Progenitor cell of endocrine pancreas (in vitro differentiated cells): ENCODE results near the gene CYP26C1. TPM values are rescaled to one million over a fixed set of nuclear protein-coding genes. Genes with fewer than 3 reads are reported as not detected.
A peak's percentile ranks its signal among the peaks of the same experiment; 100 is the strongest.

ENCODE experiments used
- DNase-seq: peaks from one replicate; pipeline ENCODE4 v3.0.0; 2021; ENCODE audit warnings: low spot score; ENCODE audit not compliant: unreplicated experiment
- H3K27ac Mint-ChIP-seq: 2 replicates; pipeline ENCODE4 v1.8.0; 2021; ENCODE audit warnings: mild to moderate bottlenecking, moderate library complexity, mixed read lengths
- H3K27me3 Mint-ChIP-seq: 2 replicates; pipeline ENCODE4 v1.8.0; 2021; ENCODE audit warnings: mixed read lengths
- H3K36me3 Mint-ChIP-seq: 2 replicates; pipeline ENCODE4 v1.8.0; 2022; ENCODE audit warnings: mixed read lengths; ENCODE audit not compliant: insufficient read depth
- H3K4me1 Mint-ChIP-seq: 2 replicates; pipeline ENCODE4 v1.8.0; 2021; ENCODE audit warnings: low read depth, mixed read lengths
- H3K4me3 Mint-ChIP-seq: 2 replicates; pipeline ENCODE4 v1.8.0; 2021; ENCODE audit warnings: low read depth, mild to moderate bottlenecking, moderate library complexity, mixed read lengths
- H3K9me3 Mint-ChIP-seq: 2 replicates; pipeline ENCODE4 v1.8.0; 2021; ENCODE audit warnings: low read depth, mixed read lengths
- total RNA-seq: library from RNA; stranded (reverse); gene quantifications from 2 replicates; pipeline ENCODE4 v1.2.1, GENCODE V29; 2021
- TF ChIP-seq, protein P1 (sequence below): fragments of 200-600 bp; sonication (generic); IDR thresholded peaks from one replicate; pipeline ENCODE4 v1.5.0; 2021; ENCODE audit warnings: antibody characterized with exemption, mild to moderate bottlenecking; ENCODE audit not compliant: unreplicated experiment

CYP26C1 gene
- total RNA-seq, 1 donor from 2014 or later, result 0.26 TPM

DNA sequence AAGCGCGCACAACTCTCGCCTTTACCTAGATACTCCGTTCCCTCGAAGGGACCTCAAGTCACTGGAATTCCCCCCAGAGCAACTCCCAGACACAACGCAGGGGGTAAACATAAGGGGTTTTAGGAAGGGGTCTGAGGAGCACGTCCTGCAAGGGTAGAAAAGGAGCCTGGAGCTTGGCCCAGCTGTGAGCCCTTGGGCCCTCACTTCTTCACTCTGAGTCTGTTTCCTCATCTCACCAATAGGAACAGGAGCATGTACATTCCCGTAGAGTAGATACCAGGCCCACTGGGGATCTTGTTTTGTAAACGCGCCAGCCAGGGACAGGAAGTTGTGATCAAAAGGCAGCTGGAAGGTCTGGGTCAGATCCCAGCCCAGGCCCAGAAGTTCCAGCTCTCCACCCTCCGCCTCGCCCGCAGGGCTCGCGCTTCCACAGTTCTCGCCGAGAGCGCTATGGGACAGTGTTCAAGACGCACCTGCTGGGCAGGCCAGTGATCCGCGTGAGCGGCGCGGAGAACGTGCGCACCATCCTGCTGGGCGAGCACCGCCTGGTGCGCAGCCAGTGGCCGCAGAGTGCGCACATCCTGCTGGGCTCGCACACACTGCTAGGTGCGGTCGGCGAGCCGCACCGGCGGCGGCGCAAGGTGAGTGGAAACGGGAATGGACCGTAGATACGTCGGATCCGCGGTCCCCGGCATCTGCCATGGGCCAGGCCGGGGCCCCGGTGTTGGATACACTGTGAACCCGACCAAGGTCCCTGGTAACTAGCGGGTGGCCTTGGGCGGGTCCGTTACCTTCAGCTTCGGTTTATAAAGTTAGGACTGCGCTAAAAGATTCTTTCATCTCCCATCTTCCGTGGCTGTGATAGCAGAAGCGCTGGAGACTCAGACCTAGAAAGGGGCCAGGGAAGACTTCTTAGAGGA, 1.3 kb downstream of the CYP26C1 start:
- Mint-ChIP-seq H3K4me3 (no peak overlapping the region), H3K36me3 (peaks cover 36% of the 10 kb centered on the region), H3K4me1 (peaks cover 2% of the 10 kb centered on the region), H3K27ac (no peak overlapping the region), H3K27me3 (peaks cover 67% of the 10 kb centered on the region), H3K9me3 (no peaks in the 10 kb centered on the region)
- TF ChIP-seq, protein P1, sequence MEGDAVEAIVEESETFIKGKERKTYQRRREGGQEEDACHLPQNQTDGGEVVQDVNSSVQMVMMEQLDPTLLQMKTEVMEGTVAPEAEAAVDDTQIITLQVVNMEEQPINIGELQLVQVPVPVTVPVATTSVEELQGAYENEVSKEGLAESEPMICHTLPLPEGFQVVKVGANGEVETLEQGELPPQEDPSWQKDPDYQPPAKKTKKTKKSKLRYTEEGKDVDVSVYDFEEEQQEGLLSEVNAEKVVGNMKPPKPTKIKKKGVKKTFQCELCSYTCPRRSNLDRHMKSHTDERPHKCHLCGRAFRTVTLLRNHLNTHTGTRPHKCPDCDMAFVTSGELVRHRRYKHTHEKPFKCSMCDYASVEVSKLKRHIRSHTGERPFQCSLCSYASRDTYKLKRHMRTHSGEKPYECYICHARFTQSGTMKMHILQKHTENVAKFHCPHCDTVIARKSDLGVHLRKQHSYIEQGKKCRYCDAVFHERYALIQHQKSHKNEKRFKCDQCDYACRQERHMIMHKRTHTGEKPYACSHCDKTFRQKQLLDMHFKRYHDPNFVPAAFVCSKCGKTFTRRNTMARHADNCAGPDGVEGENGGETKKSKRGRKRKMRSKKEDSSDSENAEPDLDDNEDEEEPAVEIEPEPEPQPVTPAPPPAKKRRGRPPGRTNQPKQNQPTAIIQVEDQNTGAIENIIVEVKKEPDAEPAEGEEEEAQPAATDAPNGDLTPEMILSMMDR, result no peak
- no peak for DNase-seq

DNA sequence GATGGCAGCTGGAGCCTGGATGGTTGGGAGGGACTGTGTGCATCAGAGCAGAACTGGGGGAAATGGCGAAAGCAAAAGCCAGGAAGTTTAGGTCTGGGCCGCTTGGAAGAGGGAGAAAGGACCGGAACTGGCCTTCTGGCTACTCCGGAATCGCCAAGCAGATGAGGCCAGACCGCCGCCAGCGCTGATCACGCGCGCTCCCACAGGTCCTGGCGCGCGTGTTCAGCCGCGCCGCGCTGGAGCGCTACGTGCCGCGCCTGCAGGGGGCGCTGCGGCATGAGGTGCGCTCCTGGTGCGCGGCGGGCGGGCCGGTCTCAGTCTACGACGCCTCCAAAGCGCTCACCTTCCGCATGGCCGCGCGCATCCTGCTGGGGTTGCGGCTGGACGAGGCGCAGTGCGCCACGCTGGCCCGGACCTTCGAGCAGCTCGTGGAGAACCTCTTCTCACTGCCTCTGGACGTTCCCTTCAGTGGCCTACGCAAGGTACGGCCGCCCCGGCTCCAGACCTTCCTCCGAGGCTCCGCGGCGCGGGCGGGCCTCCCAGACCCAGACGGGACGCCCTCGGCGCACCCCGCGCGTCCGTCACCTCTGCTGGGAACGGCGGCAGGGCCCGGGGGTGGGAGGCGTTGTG, 2.0 kb downstream of the CYP26C1 start:
- DNase-seq, result no peak
- Mint-ChIP-seq H3K4me1 (peaks cover 2% of the 10 kb centered on the region), H3K36me3 (peaks cover 33% of the 10 kb centered on the region), H3K4me3 (no peak overlapping the region), H3K27ac (no peak overlapping the region), H3K27me3 (peaks cover 75% of the 10 kb centered on the region), H3K9me3 (no peaks in the 10 kb centered on the region)
- TF ChIP-seq, protein P1, result peak; percentile 68

DNA sequence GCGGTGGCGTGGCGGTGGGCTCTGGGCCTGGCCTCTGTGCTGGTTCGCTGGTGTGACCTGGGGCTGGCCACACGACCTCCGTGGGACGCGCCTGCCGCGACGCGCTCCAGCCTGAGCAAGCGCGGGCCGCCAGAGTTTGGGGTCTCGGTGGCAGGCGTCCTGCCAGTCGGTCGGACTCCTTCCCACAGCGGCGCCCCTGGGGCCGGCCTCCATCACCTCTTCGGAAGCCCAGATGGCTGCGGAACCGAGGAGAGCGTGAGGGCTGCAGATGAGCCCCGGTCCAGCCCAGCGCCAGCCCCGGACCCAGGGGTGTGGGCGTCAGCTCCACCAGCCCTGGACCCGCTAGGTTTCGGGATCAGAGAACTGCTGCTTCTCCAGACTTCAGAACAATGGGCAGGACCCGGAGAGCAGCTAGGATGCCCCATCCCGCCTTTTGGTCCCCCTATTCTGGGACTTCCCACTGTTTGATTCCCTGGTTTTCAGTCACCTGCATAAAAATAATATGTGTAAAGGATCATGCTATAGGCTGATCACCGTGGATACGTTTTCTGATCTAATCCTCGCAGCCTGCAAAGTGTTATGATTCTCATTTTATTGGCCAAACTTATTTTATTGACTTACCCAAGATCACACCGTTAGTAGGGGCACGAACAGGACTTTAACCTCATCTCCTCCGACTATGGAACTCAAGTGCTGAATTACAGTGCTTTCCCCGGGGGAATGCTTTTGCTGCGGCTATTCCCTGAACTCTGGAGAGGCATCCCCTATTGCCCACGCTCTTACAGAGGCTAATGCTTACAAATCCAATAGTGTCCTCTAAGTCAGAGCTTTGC, 2.8 kb downstream of the CYP26C1 start:
- DNase-seq, result no peak
- Mint-ChIP-seq H3K4me1 (peaks cover 4% of the 10 kb centered on the region), H3K36me3 (peaks cover 29% of the 10 kb centered on the region), H3K9me3 (no peaks in the 10 kb centered on the region), H3K4me3 (no peak overlapping the region), H3K27ac (no peak overlapping the region), H3K27me3 (peaks cover 80% of the 10 kb centered on the region)
- TF ChIP-seq, protein P1, result no peak

DNA sequence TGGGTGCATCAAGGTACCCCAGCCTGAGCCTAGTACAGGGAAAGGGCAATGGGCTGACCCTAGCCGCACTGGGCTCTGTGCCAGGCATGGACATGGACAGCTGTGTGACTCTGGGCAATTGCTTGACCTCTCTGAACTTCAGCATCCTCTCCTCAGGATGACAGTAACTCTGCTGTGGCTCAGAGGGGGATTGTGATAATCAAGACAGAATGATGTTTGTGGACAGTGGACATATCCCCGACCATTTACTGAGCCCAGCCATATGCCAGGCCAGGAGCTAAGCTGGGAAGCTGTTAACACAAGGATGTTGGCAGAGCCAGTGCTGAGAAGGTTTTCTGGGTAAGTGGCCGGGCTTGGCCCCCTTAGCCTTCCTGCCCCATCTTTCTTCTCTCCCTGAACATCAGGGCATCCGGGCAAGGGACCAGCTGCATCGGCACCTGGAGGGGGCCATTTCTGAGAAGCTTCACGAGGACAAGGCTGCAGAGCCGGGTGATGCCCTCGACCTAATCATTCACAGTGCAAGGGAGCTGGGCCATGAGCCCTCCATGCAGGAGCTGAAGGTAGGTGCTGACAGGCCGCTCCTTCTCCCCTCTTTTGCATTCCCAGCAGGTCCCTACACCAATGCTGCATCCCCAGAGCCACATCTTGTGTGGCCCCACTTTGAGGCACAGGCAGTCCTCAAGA, 3.5 kb downstream of the CYP26C1 start:
- Mint-ChIP-seq H3K4me1 (peaks cover 7% of the 10 kb centered on the region), H3K36me3 (peaks cover 24% of the 10 kb centered on the region), H3K27me3 (peaks cover 83% of the 10 kb centered on the region), H3K4me3 (no peak overlapping the region), H3K9me3 (no peaks in the 10 kb centered on the region), H3K27ac (no peak overlapping the region)
- TF ChIP-seq, protein P1, result no peak
- no peak for DNase-seq
